DOHH2 (cell line): ENCODE data around the gene SGCD.

Experiments
- H3F3A ChIP-seq: fragments of 200-600 bp; sonication (generic), shearing (Covaris generic); 2 replicates; pipeline ENCODE4 v1.6.0; 2016; ENCODE audit warnings: antibody characterized with exemption, mild to moderate bottlenecking; ENCODE audit not compliant: control insufficient read depth, insufficient read depth
- H3K27ac ChIP-seq: fragments of 200-600 bp; sonication (generic); 2 replicates; pipeline ENCODE4 v1.5.1; 2014; ENCODE audit warnings: low read depth, mild to moderate bottlenecking, low read length, moderate library complexity
- H3K27me3 ChIP-seq: fragments of 200-600 bp; sonication (generic); 2 replicates; pipeline ENCODE4 v1.6.1; 2014; ENCODE audit warnings: mild to moderate bottlenecking, low read length, mixed read lengths; ENCODE audit not compliant: control insufficient read depth
- H3K36me3 ChIP-seq: fragments of 200-600 bp; sonication (generic); 2 replicates; pipeline ENCODE4 v1.6.1; 2014; ENCODE audit warnings: mild to moderate bottlenecking, low read length, moderate library complexity, mixed read lengths; ENCODE audit not compliant: control insufficient read depth
- H3K4me1 ChIP-seq: fragments of 200-600 bp; sonication (generic); 2 replicates; pipeline ENCODE4 v1.6.1; 2014; ENCODE audit warnings: mild to moderate bottlenecking, low read length, mixed read lengths; ENCODE audit not compliant: control insufficient read depth
- H3K4me2 ChIP-seq: fragments of 200-600 bp; sonication (generic); 2 replicates; pipeline ENCODE4 v1.6.0; 2014; ENCODE audit warnings: mild to moderate bottlenecking, low read length, moderate library complexity
- H3K4me3 ChIP-seq: fragments of 200-600 bp; sonication (generic); 2 replicates; pipeline ENCODE4 v1.5.1; 2014; ENCODE audit warnings: mild to moderate bottlenecking, low read length, mixed read lengths
- H3K79me2 ChIP-seq: fragments of 200-600 bp; sonication (generic); 2 replicates; pipeline ENCODE4 v1.6.1; 2014; ENCODE audit warnings: mild to moderate bottlenecking, low read length, mixed read lengths; ENCODE audit not compliant: control insufficient read depth
- H3K9me2 ChIP-seq: fragments of 200-600 bp; sonication (generic); replicated peaks from 2 replicates; pipeline ENCODE4 v1.6.1; 2014; ENCODE audit warnings: mild to moderate bottlenecking, low read length, mixed read lengths; ENCODE audit not compliant: control insufficient read depth
- H3K9me3 ChIP-seq: fragments of 200-600 bp; sonication (generic); 2 replicates; pipeline ENCODE4 v1.6.1; 2014; ENCODE audit warnings: antibody characterized with exemption, low read length, mixed read lengths; ENCODE audit not compliant: control insufficient read depth, insufficient read depth
- H4K20me1 ChIP-seq: fragments of 200-600 bp; sonication (generic); 2 replicates; pipeline ENCODE4 v1.6.0; 2014; ENCODE audit warnings: low read depth, mild to moderate bottlenecking, antibody characterized with exemption, low read length, moderate library complexity; ENCODE audit not compliant: control insufficient read depth, insufficient read depth
- EZH2phosphoT487 ChIP-seq: fragments of 200-600 bp; sonication (generic); IDR thresholded peaks from 2 replicates; pipeline ENCODE4 v1.6.1; 2017; ENCODE audit warnings: borderline replicate concordance, mild to moderate bottlenecking, antibody characterized with exemption, low read length, moderate library complexity, mixed read lengths
- TF ChIP-seq, protein P1 (sequence below): fragments of 200-600 bp; sonication (generic); IDR thresholded peaks from one replicate; pipeline ENCODE4 v1.5.1; 2014; ENCODE audit warnings: antibody characterized with exemption, mild to moderate bottlenecking, low read depth, low read length; ENCODE audit not compliant: poor library complexity, severe bottlenecking

SGCD gene

DNA sequence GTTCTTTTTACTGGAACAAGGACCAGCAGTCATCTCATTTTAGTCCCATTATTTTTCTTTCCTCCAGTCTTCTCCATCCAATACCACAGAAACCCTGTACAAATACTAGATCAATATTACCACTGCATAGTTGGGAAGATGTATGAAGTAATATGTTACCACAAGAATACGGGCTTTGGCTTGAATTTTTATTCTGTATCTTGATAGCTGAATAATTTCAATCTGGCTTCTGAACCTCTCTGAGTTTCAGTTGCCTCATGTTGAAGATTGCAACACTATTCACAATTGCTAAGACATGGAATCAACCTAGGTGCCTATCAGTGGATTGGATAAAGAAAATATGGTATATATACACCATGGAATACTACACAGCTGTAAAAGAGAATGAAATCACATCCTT lies 82.9 kb downstream of the SGCD start:
- no peaks in the 10 kb centered on the region for H3F3A ChIP-seq
- H3K27ac ChIP-seq: no peak overlapping the region
- no peak for TF ChIP-seq EZH2phosphoT487
- TF ChIP-seq, protein P1, sequence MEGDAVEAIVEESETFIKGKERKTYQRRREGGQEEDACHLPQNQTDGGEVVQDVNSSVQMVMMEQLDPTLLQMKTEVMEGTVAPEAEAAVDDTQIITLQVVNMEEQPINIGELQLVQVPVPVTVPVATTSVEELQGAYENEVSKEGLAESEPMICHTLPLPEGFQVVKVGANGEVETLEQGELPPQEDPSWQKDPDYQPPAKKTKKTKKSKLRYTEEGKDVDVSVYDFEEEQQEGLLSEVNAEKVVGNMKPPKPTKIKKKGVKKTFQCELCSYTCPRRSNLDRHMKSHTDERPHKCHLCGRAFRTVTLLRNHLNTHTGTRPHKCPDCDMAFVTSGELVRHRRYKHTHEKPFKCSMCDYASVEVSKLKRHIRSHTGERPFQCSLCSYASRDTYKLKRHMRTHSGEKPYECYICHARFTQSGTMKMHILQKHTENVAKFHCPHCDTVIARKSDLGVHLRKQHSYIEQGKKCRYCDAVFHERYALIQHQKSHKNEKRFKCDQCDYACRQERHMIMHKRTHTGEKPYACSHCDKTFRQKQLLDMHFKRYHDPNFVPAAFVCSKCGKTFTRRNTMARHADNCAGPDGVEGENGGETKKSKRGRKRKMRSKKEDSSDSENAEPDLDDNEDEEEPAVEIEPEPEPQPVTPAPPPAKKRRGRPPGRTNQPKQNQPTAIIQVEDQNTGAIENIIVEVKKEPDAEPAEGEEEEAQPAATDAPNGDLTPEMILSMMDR: no peak
- no peaks in the 10 kb centered on the region for H3K4me1 ChIP-seq
- H3K9me2 ChIP-seq: no peaks in the 10 kb centered on the region
- no peak overlapping the region for H3K4me2 ChIP-seq
- H3K4me3 ChIP-seq: no peak overlapping the region
- no peaks in the 10 kb centered on the region for H3K9me3 ChIP-seq
- H3K27me3 ChIP-seq: no peaks in the 10 kb centered on the region
- no peaks in the 10 kb centered on the region for H4K20me1 ChIP-seq
- no peaks in the 10 kb centered on the region for H3K79me2 ChIP-seq
- H3K36me3 ChIP-seq: no peaks in the 10 kb centered on the region

DNA sequence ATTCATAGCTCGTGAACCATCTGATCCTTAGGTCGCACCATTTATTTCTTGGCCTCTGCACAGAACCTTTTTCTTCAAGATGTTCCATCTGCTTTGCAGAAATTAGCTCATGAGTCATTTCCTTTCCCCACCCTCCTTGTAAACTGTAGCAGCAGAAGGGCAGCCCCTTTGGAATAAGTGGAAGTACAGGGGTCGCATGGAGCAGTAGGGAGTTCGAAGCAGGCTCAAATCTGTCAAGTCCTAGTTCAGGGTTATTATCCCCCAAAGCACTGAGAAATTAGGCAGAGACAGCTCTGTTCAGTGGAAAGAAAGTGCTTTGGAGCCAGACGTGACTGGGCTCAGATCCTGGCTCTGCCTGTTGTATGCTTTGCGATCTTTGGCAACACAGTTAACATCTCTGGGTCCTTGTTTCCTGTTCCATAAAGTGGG lies 84.2 kb downstream of the SGCD start:
- no peak overlapping the region for H3K4me2 ChIP-seq
- no peaks in the 10 kb centered on the region for H3K4me1 ChIP-seq
- H3K27ac ChIP-seq: no peak overlapping the region
- no peaks in the 10 kb centered on the region for H3F3A ChIP-seq
- H3K9me2 ChIP-seq: no peaks in the 10 kb centered on the region
- H4K20me1 ChIP-seq: no peaks in the 10 kb centered on the region
- TF ChIP-seq, protein P1: no peak
- TF ChIP-seq EZH2phosphoT487: no peak
- no peaks in the 10 kb centered on the region for H3K79me2 ChIP-seq
- H3K27me3 ChIP-seq: no peaks in the 10 kb centered on the region
- H3K9me3 ChIP-seq: no peaks in the 10 kb centered on the region
- H3K36me3 ChIP-seq: no peaks in the 10 kb centered on the region
- no peak overlapping the region for H3K4me3 ChIP-seq

DNA sequence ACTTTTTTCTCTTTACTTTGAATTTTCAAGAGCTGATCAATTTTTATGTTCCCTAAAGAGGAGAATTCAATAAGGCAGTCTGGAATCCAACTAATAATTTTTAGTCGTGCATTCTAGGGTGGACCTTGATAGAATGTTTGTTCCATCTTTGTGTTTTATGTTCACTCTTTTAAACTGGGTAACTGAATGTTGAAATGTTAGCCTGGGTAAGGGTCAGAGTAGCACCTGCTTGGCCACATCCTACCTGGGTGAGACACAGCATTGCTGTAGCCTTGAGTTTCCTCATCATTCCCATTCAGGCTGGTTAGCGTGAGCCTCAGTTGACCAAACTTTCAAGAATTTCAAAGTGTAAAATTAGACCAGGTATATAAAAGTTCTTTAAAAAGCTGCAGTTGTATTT lies 85.0 kb downstream of the SGCD start:
- Histone ChIP-seq H3K36me3 (no peaks in the 10 kb centered on the region), H3K27ac (no peak overlapping the region), H4K20me1 (no peaks in the 10 kb centered on the region), H3K9me2 (no peaks in the 10 kb centered on the region), H3K27me3 (no peaks in the 10 kb centered on the region), H3K79me2 (no peaks in the 10 kb centered on the region), H3K4me3 (no peak overlapping the region), H3K4me2 (no peak overlapping the region), H3K9me3 (no peaks in the 10 kb centered on the region), H3K4me1 (no peaks in the 10 kb centered on the region), H3F3A (no peaks in the 10 kb centered on the region)
- TF ChIP-seq, protein P1: no peak
- no peak for TF ChIP-seq EZH2phosphoT487

DNA sequence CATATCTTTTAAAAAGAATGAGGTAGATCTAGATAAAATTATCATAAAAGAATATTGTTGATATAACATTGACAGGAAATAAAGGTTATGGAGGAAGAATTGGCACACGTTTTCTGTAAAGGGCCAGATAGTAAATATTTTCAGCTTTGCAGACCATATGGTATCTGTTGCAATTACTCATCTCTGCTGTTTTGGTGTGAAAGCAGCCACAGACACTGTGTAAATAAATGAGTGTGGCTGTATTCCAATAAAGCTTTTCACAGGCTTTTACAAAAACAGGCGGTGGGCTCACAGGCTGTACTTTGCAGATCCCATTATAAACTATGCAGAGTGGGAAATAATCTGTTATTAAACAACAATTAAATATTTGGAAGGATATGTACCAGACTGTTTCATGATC lies 87.4 kb downstream of the SGCD start:
- no peak for TF ChIP-seq EZH2phosphoT487
- TF ChIP-seq, protein P1: no peak
- no peaks in the 10 kb centered on the region for H4K20me1 ChIP-seq
- no peaks in the 10 kb centered on the region for H3K27me3 ChIP-seq

More for the DNA sequence above, 87.4 kb downstream of the SGCD start:
- Histone ChIP-seq H3K9me3 (no peaks in the 10 kb centered on the region), H3K79me2 (no peaks in the 10 kb centered on the region), H3K4me3 (no peak overlapping the region), H3K4me1 (no peaks in the 10 kb centered on the region), H3K9me2 (no peaks in the 10 kb centered on the region), H3K4me2 (no peak overlapping the region), H3K27ac (no peak overlapping the region), H3K36me3 (no peaks in the 10 kb centered on the region), H3F3A (no peaks in the 10 kb centered on the region)
